ENCODE data around the gene ABTB2. TPM values are rescaled to one million over a fixed set of nuclear protein-coding genes. Genes with fewer than 3 reads are reported as not detected.

Gene ABTB2
- total RNA-seq, 1 donor from 2014 or later = 3.2 TPM

GRCh38 chr11:34302046-34302921 is 55.5 kb downstream of the ABTB2 start:
- no peaks in the 10 kb centered on the region for H3K9me3 ChIP-seq
- H3K4me1 ChIP-seq = peaks cover 3% of the 10 kb centered on the region
- H3K27ac ChIP-seq = no peak overlapping the region
- ATAC-seq = no peak
- no peak overlapping the region for H3K4me3 ChIP-seq
- intact Hi-C loops (cut with DNase I) = no loop called here
- no peaks in the 10 kb centered on the region for H3K27me3 ChIP-seq
- no peaks in the 10 kb centered on the region for H3K36me3 ChIP-seq
- no peak for TF ChIP-seq CTCF (IDR thresholded peaks at IDR 0.05)
- DNase-seq = no peak

GRCh38 chr11:34300926-34301295 is 56.9 kb downstream of the ABTB2 start:
- H3K27me3 ChIP-seq = no peaks in the 10 kb centered on the region
- H3K4me3 ChIP-seq = no peak overlapping the region
- H3K4me1 ChIP-seq = peaks cover 3% of the 10 kb centered on the region
- TF ChIP-seq CTCF (IDR thresholded peaks at IDR 0.05) = no peak
- no peak for ATAC-seq
- no peaks in the 10 kb centered on the region for H3K36me3 ChIP-seq
- no peak for DNase-seq
- H3K27ac ChIP-seq = no peak overlapping the region
- intact Hi-C loops (cut with DNase I) = no loop called here
- no peaks in the 10 kb centered on the region for H3K9me3 ChIP-seq

GRCh38 chr11:34300026-34300925 is 57.5 kb downstream of the ABTB2 start:
- Histone ChIP-seq H3K9me3 (no peaks in the 10 kb centered on the region), H3K27ac (no peak overlapping the region), H3K4me3 (no peak overlapping the region), H3K27me3 (no peaks in the 10 kb centered on the region), H3K36me3 (no peaks in the 10 kb centered on the region), H3K4me1 (peaks cover 3% of the 10 kb centered on the region)
- no peak for TF ChIP-seq CTCF (IDR thresholded peaks at IDR 0.05)
- ATAC-seq = no peak
- DNase-seq = no peak
- intact Hi-C loops (cut with DNase I) = no loop called here

- no peak for ATAC-seq
Measured at GRCh38 chr11:34299284-34299972, 58.4 kb downstream of the ABTB2 start.

More at GRCh38 chr11:34299284-34299972, 58.4 kb downstream of the ABTB2 start:
- TF ChIP-seq CTCF (IDR thresholded peaks at IDR 0.05) = no peak
- intact Hi-C loops (cut with DNase I) = no loop called here
- no peak for DNase-seq
- H3K9me3 ChIP-seq = no peaks in the 10 kb centered on the region
- no peak overlapping the region for H3K4me3 ChIP-seq
- H3K27ac ChIP-seq = no peak overlapping the region
- no peaks in the 10 kb centered on the region for H3K36me3 ChIP-seq
- H3K27me3 ChIP-seq = no peaks in the 10 kb centered on the region
- H3K4me1 ChIP-seq = peaks cover 3% of the 10 kb centered on the region
